Stimulated activated CD4-positive, alpha-beta T cell treated with anti-CD3 and anti-CD28 coated beads, Interleukin-1b, Interleukin-23, amount 100 ng/mL, for 4 hours (primary cell): ENCODE measurements around the gene SERPINA3.

Experiments
- DNase-seq, 2 donors: peaks; one replicate each; pipeline ENCODE4 v3.0.0-alpha.2; 2020; ENCODE audit warnings: low read depth in 2 of 2

SERPINA3 gene

GRCh38 chr14:94654071-94654861 lies 42.1 kb downstream of the SERPINA3 start:
- no peak for DNase-seq

GRCh38 chr14:94655169-94655710 lies 43.0 kb downstream of the SERPINA3 start:
- no peak for DNase-seq

GRCh38 chr14:94656043-94656442 lies 43.9 kb downstream of the SERPINA3 start:
- no peak for DNase-seq

- no peak for DNase-seq
Observed at GRCh38 chr14:94659256-94659655, 47.1 kb downstream of the SERPINA3 start.

- no peak for DNase-seq
Observed at GRCh38 chr14:94659901-94660300, 47.7 kb downstream of the SERPINA3 start.

- no peak for DNase-seq
Observed at GRCh38 chr14:94660306-94660946, 48.2 kb downstream of the SERPINA3 start.

- no peak for DNase-seq
Observed at GRCh38 chr14:94663538-94663937, 51.3 kb downstream of the SERPINA3 start.

GRCh38 chr14:94663965-94664704 lies 51.9 kb downstream of the SERPINA3 start:
- no peak for DNase-seq

GRCh38 chr14:94665121-94665520 lies 52.9 kb downstream of the SERPINA3 start:
- DNase-seq: no peak

GRCh38 chr14:94665544-94665943 lies 53.4 kb downstream of the SERPINA3 start:
- no peak for DNase-seq

- no peak for DNase-seq
Observed at GRCh38 chr14:94670692-94671285, 58.6 kb downstream of the SERPINA3 start.

- DNase-seq: no peak
Observed at GRCh38 chr14:94671870-94672444, 59.8 kb downstream of the SERPINA3 start.

GRCh38 chr14:94673071-94673470 lies 60.9 kb downstream of the SERPINA3 start:
- DNase-seq: no peak
